GF-D8 (cell line): Measurements from ENCODE around the gene ATN1.

Experiments
- DNase-seq: peaks from one replicate; lab custom pipeline; 2025; lab: John Stamatoyannopoulos, UW

The ATN1 gene

GRCh38 chr12:6925540-6926279 lies 2.0 kb upstream of the ATN1 start:
- DNase-seq, result no peak

- DNase-seq, result no peak
Observed at GRCh38 chr12:6928022-6928702, 403 bp downstream of the ATN1 start.

GRCh38 chr12:6928703-6929407 lies 1.1 kb downstream of the ATN1 start:
- DNase-seq, result no peak

- no peak for DNase-seq
Observed at GRCh38 chr12:6929466-6930452, 2.0 kb downstream of the ATN1 start.

- no peak for DNase-seq
Observed at GRCh38 chr12:6932766-6933165, 5.0 kb downstream of the ATN1 start.

- no peak for DNase-seq
Observed at GRCh38 chr12:6934110-6934509, 6.4 kb downstream of the ATN1 start.

GRCh38 chr12:6935371-6936193 lies 7.8 kb downstream of the ATN1 start:
- DNase-seq, result no peak

- DNase-seq, result no peak
Observed at GRCh38 chr12:6936194-6936635, 8.5 kb downstream of the ATN1 start.

- DNase-seq, result no peak
Observed at GRCh38 chr12:6936636-6937480, 9.1 kb downstream of the ATN1 start.

- DNase-seq, result peak; percentile 82
Observed at GRCh38 chr12:6937481-6938352, 10.0 kb downstream of the ATN1 start.

- DNase-seq, result no peak
Observed at GRCh38 chr12:6938353-6939190, 10.8 kb downstream of the ATN1 start.

- no peak for DNase-seq
Observed at GRCh38 chr12:6939191-6939540, 11.4 kb downstream of the ATN1 start.

- no peak for DNase-seq
Observed at GRCh38 chr12:6941267-6941666, 13.5 kb downstream of the ATN1 start.

- DNase-seq, result no peak
Observed at GRCh38 chr12:6941782-6942181, 14.0 kb downstream of the ATN1 start.

GRCh38 chr12:6942331-6942665 lies 14.5 kb downstream of the ATN1 start:
- no peak for DNase-seq

GRCh38 chr12:6943389-6943721 lies 15.6 kb downstream of the ATN1 start:
- no peak for DNase-seq

- peak; percentile 75 for DNase-seq
Observed at GRCh38 chr12:6943722-6944380, 16.1 kb downstream of the ATN1 start, which contains the start of the genes C12orf57 and RNU7-1. Gene C12orf57 (plus strand): TSS chr12:6944022. CDS start chr12:6944122, 100 bp downstream. Gene RNU7-1 (plus strand): TSS chr12:6943816.
